KMS-11 (cell line): ENCODE data around the gene CPA2.

Experiments used
- H2AFZ ChIP-seq: fragments of 200-600 bp; sonication (generic); 2 replicates; pipeline ENCODE4 v1.6.1; 2016; ENCODE audit warnings: antibody characterized with exemption, mixed run types, low read depth
- H3K27ac ChIP-seq: fragments of 200-600 bp; sonication (generic); 2 replicates; pipeline ENCODE4 v1.6.1; 2016; ENCODE audit warnings: mild to moderate bottlenecking, mixed run types
- H3K27me3 ChIP-seq: fragments of 200-600 bp; sonication (generic); 2 replicates; pipeline ENCODE4 v1.6.1; 2017; ENCODE audit warnings: mild to moderate bottlenecking, low read depth, mixed run types, moderate library complexity; ENCODE audit not compliant: insufficient read depth
- H3K36me3 ChIP-seq: fragments of 200-600 bp; sonication (generic); 2 replicates; pipeline ENCODE4 v1.6.1; 2017; ENCODE audit warnings: mild to moderate bottlenecking, mixed run types; ENCODE audit not compliant: insufficient read depth
- H3K4me1 ChIP-seq: fragments of 200-600 bp; sonication (generic); 2 replicates; pipeline ENCODE4 v1.6.1; 2016; ENCODE audit warnings: mild to moderate bottlenecking, low read depth, mixed run types; ENCODE audit not compliant: poor library complexity, severe bottlenecking
- H3K4me2 ChIP-seq: fragments of 200-600 bp; sonication (generic); 2 replicates; pipeline ENCODE4 v1.7.0; 2016; ENCODE audit warnings: mild to moderate bottlenecking, mixed run types
- H3K4me3 ChIP-seq: fragments of 200-600 bp; sonication (generic); IDR thresholded peaks from 2 replicates; pipeline ENCODE4 v1.6.1; 2017; ENCODE audit warnings: low read depth, low read length, mixed read lengths; ENCODE audit not compliant: insufficient read depth
- H3K79me2 ChIP-seq: fragments of 200-600 bp; sonication (generic); 2 replicates; pipeline ENCODE4 v1.6.1; 2016; ENCODE audit warnings: low read depth, mixed run types; ENCODE audit not compliant: insufficient read depth
- H3K9ac ChIP-seq: fragments of 200-600 bp; sonication (generic); 2 replicates; pipeline ENCODE4 v1.6.1; 2016; ENCODE audit warnings: mild to moderate bottlenecking, mixed run types
- H4K20me1 ChIP-seq: fragments of 200-600 bp; sonication (generic); 2 replicates; pipeline ENCODE4 v1.6.1; 2016; ENCODE audit warnings: mild to moderate bottlenecking, mixed run types; ENCODE audit not compliant: insufficient read depth
- CTCF ChIP-seq: fragments of 200-600 bp; sonication (generic); conservative IDR thresholded peaks from 2 replicates; pipeline ENCODE4 v1.6.1; 2017; ENCODE audit warnings: low read depth, mild to moderate bottlenecking, antibody characterized with exemption, low read length, moderate library complexity, mixed read lengths

CPA2 gene

GRCh38 chr7:130337410-130337971 lies 70.8 kb downstream of the CPA2 start:
- Histone ChIP-seq H3K36me3 (no peaks in the 10 kb centered on the region), H2AFZ (no peak overlapping the region), H3K4me2 (no peak overlapping the region), H3K27ac (no peak overlapping the region), H3K9ac (no peak overlapping the region), H3K4me1 (no peaks in the 10 kb centered on the region), H4K20me1 (no peaks in the 10 kb centered on the region), H3K27me3 (no peaks in the 10 kb centered on the region), H3K79me2 (no peaks in the 10 kb centered on the region), H3K4me3 (no peak overlapping the region)
- no peak for TF ChIP-seq CTCF

GRCh38 chr7:130338233-130338632 lies 71.6 kb downstream of the CPA2 start:
- no peaks in the 10 kb centered on the region for H3K4me1 ChIP-seq
- no peak overlapping the region for H3K4me3 ChIP-seq
- no peaks in the 10 kb centered on the region for H3K27me3 ChIP-seq
- no peaks in the 10 kb centered on the region for H3K36me3 ChIP-seq
- no peaks in the 10 kb centered on the region for H4K20me1 ChIP-seq
- no peak for TF ChIP-seq CTCF
- no peaks in the 10 kb centered on the region for H3K79me2 ChIP-seq
- no peak overlapping the region for H3K27ac ChIP-seq
- H2AFZ ChIP-seq, result no peak overlapping the region
- no peak overlapping the region for H3K4me2 ChIP-seq
- H3K9ac ChIP-seq, result no peak overlapping the region
